Measurements from ENCODE around the gene SLC22A15.
"Not testable (repeated sequence)": the region's sequence is repeated elsewhere in the genome, so short reads cannot be mapped to it uniquely, and the experiment has no call there.

SLC22A15 gene

GRCh38 chr1:115976062-115976920 is at the start of gene SLC22A15:
Gene SLC22A15, plus strand, starts transcription at chr1:115976513. Its CDS starts 115 bp downstream, at chr1:115976628.
- peak; percentile 15 for DNase-seq
- in situ Hi-C loops (cut with HindIII; ENCODE audit: low pct_ligation_motif_present, low pct_unique_long_range_greater_than_20kb, low sequenced_read_pairs) = no loop called here

GRCh38 chr1:115927971-115928370 is 48.3 kb upstream of the SLC22A15 start:
- no peak for DNase-seq
- in situ Hi-C loops (cut with HindIII; ENCODE audit: low pct_ligation_motif_present, low pct_unique_long_range_greater_than_20kb, low sequenced_read_pairs) = no loop called here

GRCh38 chr1:115929881-115930280 is 46.4 kb upstream of the SLC22A15 start:
- DNase-seq = no peak
- in situ Hi-C loops (cut with HindIII; ENCODE audit: low pct_ligation_motif_present, low pct_unique_long_range_greater_than_20kb, low sequenced_read_pairs) = no loop called here

- DNase-seq = no peak
- in situ Hi-C loops (cut with HindIII; ENCODE audit: low pct_ligation_motif_present, low pct_unique_long_range_greater_than_20kb, low sequenced_read_pairs) = no loop called here
These were observed 42.7 kb upstream of the SLC22A15 start for GRCh38 chr1:115933625-115934024.

- DNase-seq = no peak
- in situ Hi-C loops (cut with HindIII; ENCODE audit: low pct_ligation_motif_present, low pct_unique_long_range_greater_than_20kb, low sequenced_read_pairs) = no loop called here
These were observed 36.9 kb upstream of the SLC22A15 start for GRCh38 chr1:115939455-115939854.

GRCh38 chr1:115946116-115946515 is 30.2 kb upstream of the SLC22A15 start:
- in situ Hi-C loops (cut with HindIII; ENCODE audit: low pct_ligation_motif_present, low pct_unique_long_range_greater_than_20kb, low sequenced_read_pairs) = no loop called here
- no peak for DNase-seq

GRCh38 chr1:115949156-115949555 is 27.2 kb upstream of the SLC22A15 start:
- DNase-seq = no peak
- in situ Hi-C loops (cut with HindIII; ENCODE audit: low pct_ligation_motif_present, low pct_unique_long_range_greater_than_20kb, low sequenced_read_pairs) = no loop called here

- in situ Hi-C loops (cut with HindIII; ENCODE audit: low pct_ligation_motif_present, low pct_unique_long_range_greater_than_20kb, low sequenced_read_pairs) = no loop called here
- DNase-seq = no peak
These were observed 24.8 kb upstream of the SLC22A15 start for GRCh38 chr1:115951560-115951959.

GRCh38 chr1:115952547-115952946 is 23.8 kb upstream of the SLC22A15 start:
- in situ Hi-C loops (cut with HindIII; ENCODE audit: low pct_ligation_motif_present, low pct_unique_long_range_greater_than_20kb, low sequenced_read_pairs) = no loop called here
- DNase-seq = no peak

- no peak for DNase-seq
- in situ Hi-C loops (cut with HindIII; ENCODE audit: low pct_ligation_motif_present, low pct_unique_long_range_greater_than_20kb, low sequenced_read_pairs) = no loop called here
These were observed 23.1 kb upstream of the SLC22A15 start for GRCh38 chr1:115953180-115953579.

GRCh38 chr1:115954684-115955083 is 21.6 kb upstream of the SLC22A15 start:
- in situ Hi-C loops (cut with HindIII; ENCODE audit: low pct_ligation_motif_present, low pct_unique_long_range_greater_than_20kb, low sequenced_read_pairs) = no loop called here
- DNase-seq = no peak

GRCh38 chr1:115955228-115955627 is 21.1 kb upstream of the SLC22A15 start:
- no peak for DNase-seq
- in situ Hi-C loops (cut with HindIII; ENCODE audit: low pct_ligation_motif_present, low pct_unique_long_range_greater_than_20kb, low sequenced_read_pairs) = no loop called here

- DNase-seq = no peak
- in situ Hi-C loops (cut with HindIII; ENCODE audit: low pct_ligation_motif_present, low pct_unique_long_range_greater_than_20kb, low sequenced_read_pairs) = no loop called here
These were observed 17.4 kb upstream of the SLC22A15 start for GRCh38 chr1:115958866-115959265.

- no peak for DNase-seq
- in situ Hi-C loops (cut with HindIII; ENCODE audit: low pct_ligation_motif_present, low pct_unique_long_range_greater_than_20kb, low sequenced_read_pairs) = no loop called here
These were observed 6.8 kb upstream of the SLC22A15 start for GRCh38 chr1:115969509-115969908.

- in situ Hi-C loops (cut with HindIII; ENCODE audit: low pct_ligation_motif_present, low pct_unique_long_range_greater_than_20kb, low sequenced_read_pairs); DNase-seq: not testable (repeated sequence)
These were observed 4.5 kb upstream of the SLC22A15 start for GRCh38 chr1:115971778-115972177.

- DNase-seq = no peak
- in situ Hi-C loops (cut with HindIII; ENCODE audit: low pct_ligation_motif_present, low pct_unique_long_range_greater_than_20kb, low sequenced_read_pairs) = no loop called here
These were observed 3.2 kb upstream of the SLC22A15 start for GRCh38 chr1:115973154-115973553.

GRCh38 chr1:115975569-115976061 is 698 bp upstream of the SLC22A15 start:
- no peak for DNase-seq
- in situ Hi-C loops (cut with HindIII; ENCODE audit: low pct_ligation_motif_present, low pct_unique_long_range_greater_than_20kb, low sequenced_read_pairs) = no loop called here

GRCh38 chr1:115976921-115977498 is 697 bp downstream of the SLC22A15 start:
- in situ Hi-C loops (cut with HindIII; ENCODE audit: low pct_ligation_motif_present, low pct_unique_long_range_greater_than_20kb, low sequenced_read_pairs) = no loop called here

GRCh38 chr1:115977499-115978258 is 1.4 kb downstream of the SLC22A15 start:
- in situ Hi-C loops (cut with HindIII; ENCODE audit: low pct_ligation_motif_present, low pct_unique_long_range_greater_than_20kb, low sequenced_read_pairs) = no loop called here
- DNase-seq = peak; percentile 1

More at GRCh38 chr1:115976921-115977498, 697 bp downstream of the SLC22A15 start:
- no peak for DNase-seq
